Loucy (cell line): ENCODE measurements around the gene LRRTM1.

ENCODE experiments used
- H2AFZ ChIP-seq: fragments of 200-600 bp; sonication (generic); 2 replicates; pipeline ENCODE4 v1.6.0; 2016; ENCODE audit warnings: antibody characterized with exemption, mild to moderate bottlenecking, low read length, moderate library complexity
- H3F3A ChIP-seq: fragments of 200-600 bp; 2 replicates; pipeline ENCODE4 v1.6.0; 2016; ENCODE audit warnings: antibody characterized with exemption, low read depth, mild to moderate bottlenecking
- H3K27me3 ChIP-seq: fragments of 200-600 bp; sonication (generic); 2 replicates; pipeline ENCODE4 v1.6.1; 2014; ENCODE audit warnings: low read length, mild to moderate bottlenecking; ENCODE audit not compliant: insufficient read depth, poor library complexity, severe bottlenecking
- H3K36me3 ChIP-seq: fragments of 200-600 bp; sonication (generic); 2 replicates; pipeline ENCODE4 v1.6.1; 2016; ENCODE audit warnings: low read length; ENCODE audit not compliant: insufficient read depth
- H3K4me1 ChIP-seq: fragments of 200-600 bp; sonication (generic); 2 replicates; pipeline ENCODE4 v1.5.1; 2014; ENCODE audit warnings: low read length, mild to moderate bottlenecking; ENCODE audit not compliant: insufficient read depth, poor library complexity, severe bottlenecking
- H3K4me2 ChIP-seq: fragments of 200-600 bp; sonication (generic); 2 replicates; pipeline ENCODE4 v1.6.0; 2014; ENCODE audit warnings: antibody characterized with exemption, low read length, low read depth, mild to moderate bottlenecking; ENCODE audit not compliant: poor library complexity, severe bottlenecking
- H3K4me3 ChIP-seq: fragments of 200-600 bp; sonication (generic); 2 replicates; pipeline ENCODE4 v1.5.1; 2014; ENCODE audit warnings: low read length, mild to moderate bottlenecking, mixed read lengths; ENCODE audit not compliant: poor library complexity, severe bottlenecking
- H3K79me2 ChIP-seq: fragments of 200-600 bp; sonication (generic); 2 replicates; pipeline ENCODE4 v1.6.1; 2014; ENCODE audit warnings: low read length; ENCODE audit not compliant: insufficient read depth
- H3K9ac ChIP-seq: fragments of 200-600 bp; sonication (generic); 2 replicates; pipeline ENCODE4 v1.6.0; 2014; ENCODE audit warnings: mild to moderate bottlenecking, low read depth, low read length, moderate library complexity; ENCODE audit not compliant: poor library complexity, severe bottlenecking
- H3K9me2 ChIP-seq: fragments of 200-600 bp; sonication (generic); replicated peaks from 2 replicates; pipeline ENCODE4 v1.6.1; 2016; ENCODE audit warnings: low read depth, low read length, mixed read lengths
- H3K9me3 ChIP-seq: fragments of 200-600 bp; sonication (generic); 2 replicates; pipeline ENCODE4 v1.6.1; 2014; ENCODE audit warnings: mild to moderate bottlenecking, antibody characterized with exemption, low read length, low read depth; ENCODE audit not compliant: insufficient read depth
- H4K20me1 ChIP-seq: fragments of 200-600 bp; sonication (generic); 2 replicates; pipeline ENCODE4 v1.6.0; 2014; ENCODE audit warnings: antibody characterized with exemption, low read length, mild to moderate bottlenecking; ENCODE audit not compliant: insufficient read depth, poor library complexity, severe bottlenecking
- EZH2phosphoT487 ChIP-seq: fragments of 200-600 bp; IDR thresholded peaks from 2 replicates; pipeline ENCODE4 v1.6.1; 2018; ENCODE audit warnings: antibody characterized with exemption, mild to moderate bottlenecking, moderate library complexity, borderline replicate concordance
- TF ChIP-seq, protein P1 (sequence below): fragments of 200-600 bp; sonication (generic); conservative IDR thresholded peaks from 2 replicates; pipeline ENCODE4 v1.5.1; 2014; ENCODE audit warnings: mild to moderate bottlenecking, antibody characterized with exemption, low read length

LRRTM1 gene

DNA sequence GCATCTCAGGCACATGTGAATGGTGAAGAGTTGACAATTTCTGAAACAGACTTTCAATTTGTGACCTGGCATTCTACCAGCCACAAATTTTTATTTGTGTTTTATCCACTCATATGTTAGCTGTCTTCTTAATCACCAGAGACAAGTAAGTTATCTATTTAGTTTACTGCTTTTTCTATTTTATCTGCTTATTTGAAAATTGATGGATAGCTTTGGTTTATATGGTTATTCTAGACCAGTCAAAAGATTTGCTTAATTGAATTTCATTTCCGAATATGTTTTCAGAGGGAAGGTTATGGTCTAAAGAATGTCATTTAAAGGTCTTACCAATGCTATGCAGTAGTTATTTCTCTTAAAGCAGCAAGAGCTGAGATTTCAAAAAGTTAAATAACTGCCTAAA, 43.5 kb upstream of the LRRTM1 start:
- Histone ChIP-seq H3K27me3 (no peaks in the 10 kb centered on the region), H3K9me2 (no peaks in the 10 kb centered on the region), H3K79me2 (no peaks in the 10 kb centered on the region), H2AFZ (no peak overlapping the region), H3K4me3 (no peak overlapping the region), H3F3A (no peaks in the 10 kb centered on the region), H4K20me1 (no peaks in the 10 kb centered on the region), H3K4me2 (no peak overlapping the region), H3K36me3 (no peaks in the 10 kb centered on the region), H3K4me1 (no peaks in the 10 kb centered on the region), H3K9ac (no peak overlapping the region), H3K9me3 (no peaks in the 10 kb centered on the region)
- no peak for TF ChIP-seq EZH2phosphoT487
- TF ChIP-seq, protein P1, sequence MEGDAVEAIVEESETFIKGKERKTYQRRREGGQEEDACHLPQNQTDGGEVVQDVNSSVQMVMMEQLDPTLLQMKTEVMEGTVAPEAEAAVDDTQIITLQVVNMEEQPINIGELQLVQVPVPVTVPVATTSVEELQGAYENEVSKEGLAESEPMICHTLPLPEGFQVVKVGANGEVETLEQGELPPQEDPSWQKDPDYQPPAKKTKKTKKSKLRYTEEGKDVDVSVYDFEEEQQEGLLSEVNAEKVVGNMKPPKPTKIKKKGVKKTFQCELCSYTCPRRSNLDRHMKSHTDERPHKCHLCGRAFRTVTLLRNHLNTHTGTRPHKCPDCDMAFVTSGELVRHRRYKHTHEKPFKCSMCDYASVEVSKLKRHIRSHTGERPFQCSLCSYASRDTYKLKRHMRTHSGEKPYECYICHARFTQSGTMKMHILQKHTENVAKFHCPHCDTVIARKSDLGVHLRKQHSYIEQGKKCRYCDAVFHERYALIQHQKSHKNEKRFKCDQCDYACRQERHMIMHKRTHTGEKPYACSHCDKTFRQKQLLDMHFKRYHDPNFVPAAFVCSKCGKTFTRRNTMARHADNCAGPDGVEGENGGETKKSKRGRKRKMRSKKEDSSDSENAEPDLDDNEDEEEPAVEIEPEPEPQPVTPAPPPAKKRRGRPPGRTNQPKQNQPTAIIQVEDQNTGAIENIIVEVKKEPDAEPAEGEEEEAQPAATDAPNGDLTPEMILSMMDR: no peak

DNA sequence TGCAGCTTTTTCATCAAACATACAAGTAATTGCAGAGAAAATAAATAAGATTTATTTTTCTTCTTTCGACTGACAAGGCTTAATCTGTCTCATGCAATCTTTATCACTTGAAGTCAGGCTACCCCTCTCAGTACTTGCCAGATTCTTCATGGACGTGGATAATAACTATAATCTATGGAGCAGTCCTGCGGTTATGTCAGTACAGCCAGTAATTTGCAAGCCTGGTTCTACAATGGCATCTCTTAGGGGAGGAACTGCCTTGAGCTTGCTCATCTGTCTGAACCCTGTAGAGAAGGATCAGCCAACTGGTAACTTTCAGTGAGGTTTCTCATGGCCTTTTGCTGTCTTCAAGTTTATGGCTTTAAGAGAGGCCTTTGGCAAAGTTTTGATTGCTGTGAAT, 35.5 kb upstream of the LRRTM1 start:
- Histone ChIP-seq H4K20me1 (no peaks in the 10 kb centered on the region), H3F3A (no peaks in the 10 kb centered on the region), H3K4me2 (no peak overlapping the region), H3K36me3 (no peaks in the 10 kb centered on the region), H2AFZ (no peak overlapping the region), H3K27me3 (no peaks in the 10 kb centered on the region), H3K79me2 (no peaks in the 10 kb centered on the region), H3K9ac (no peak overlapping the region), H3K4me1 (no peaks in the 10 kb centered on the region), H3K9me2 (no peaks in the 10 kb centered on the region), H3K9me3 (no peaks in the 10 kb centered on the region), H3K4me3 (no peak overlapping the region)
- no peak for TF ChIP-seq EZH2phosphoT487
- TF ChIP-seq, protein P1: no peak

DNA sequence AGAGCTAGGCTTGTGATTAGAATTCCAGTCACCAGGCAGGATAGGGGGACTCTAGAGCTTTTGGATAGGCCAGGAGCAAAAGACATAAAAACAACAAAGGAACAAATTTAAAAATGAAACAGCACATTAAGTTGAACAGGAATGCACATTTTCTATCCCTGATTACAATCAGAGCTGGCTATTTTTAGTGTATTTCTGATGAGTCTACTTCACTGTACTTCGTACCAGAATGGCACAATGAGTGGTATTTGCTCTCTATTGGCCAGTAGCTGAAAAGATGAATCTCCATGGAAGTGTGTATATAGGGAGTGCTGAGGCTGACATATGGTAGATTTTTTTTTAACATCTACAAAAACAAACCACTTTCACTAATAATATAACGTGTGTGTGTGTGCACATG, 34.2 kb upstream of the LRRTM1 start:
- H3K9ac ChIP-seq: no peak overlapping the region
- no peaks in the 10 kb centered on the region for H4K20me1 ChIP-seq
- H3K79me2 ChIP-seq: no peaks in the 10 kb centered on the region
- H3K36me3 ChIP-seq: no peaks in the 10 kb centered on the region
- no peaks in the 10 kb centered on the region for H3K9me2 ChIP-seq
- H3K4me3 ChIP-seq: no peak overlapping the region
- H3K27me3 ChIP-seq: no peaks in the 10 kb centered on the region
- H3K4me2 ChIP-seq: no peak overlapping the region
- H3K4me1 ChIP-seq: no peaks in the 10 kb centered on the region
- no peaks in the 10 kb centered on the region for H3K9me3 ChIP-seq
- H3F3A ChIP-seq: no peaks in the 10 kb centered on the region
- H2AFZ ChIP-seq: no peak overlapping the region
- TF ChIP-seq, protein P1: no peak
- no peak for TF ChIP-seq EZH2phosphoT487
